HCT116 (cell line): Measurements from ENCODE around the gene CRISP2.

Experiments used
- CTCF ChIP-seq, 3 experiments: fragments of 200-600 bp in 1 of 3; sonication (generic) in 1 of 3; IDR thresholded peaks in 2 of 3; conservative IDR thresholded peaks in 1 of 3; 2 replicates each; pipeline ENCODE4 v1.5.1; 2012 to 2017; ENCODE audit warnings: low read depth in 2 of 3, low read length in 2 of 3, antibody characterized with exemption in 1 of 3, borderline replicate concordance in 1 of 3, control low read depth in 1 of 3, mild to moderate bottlenecking in 1 of 3, mixed read lengths in 1 of 3, mixed run types in 1 of 3, moderate library complexity in 1 of 3; ENCODE audit not compliant: insufficient read depth in 1 of 3
- EGR1 ChIP-seq: IDR thresholded peaks from 2 replicates; pipeline ENCODE4 v1.6.1; 2012; ENCODE audit warnings: low read depth
- EZH2 ChIP-seq: fragments of 200-600 bp; sonication (generic); IDR thresholded peaks from 2 replicates; pipeline ENCODE4 v1.6.1; 2017; ENCODE audit warnings: antibody characterized with exemption, mixed run types
- FOSL1 ChIP-seq: IDR thresholded peaks from 2 replicates; pipeline ENCODE4 v1.6.1; 2012; ENCODE audit warnings: low read depth
- MAX ChIP-seq: IDR thresholded peaks from 2 replicates; pipeline ENCODE4 v1.6.1; 2012
- POLR2A ChIP-seq: IDR thresholded peaks from 2 replicates; pipeline ENCODE4 v1.7.0; 2011; ENCODE audit warnings: borderline replicate concordance; ENCODE audit not compliant: insufficient read depth, insufficient read length; ENCODE audit errors: extremely low read depth
- POLR2AphosphoS5 ChIP-seq: IDR thresholded peaks from 2 replicates; pipeline ENCODE4 v1.6.1; 2011; ENCODE audit warnings: mild to moderate bottlenecking, low read depth, low read length, moderate library complexity
- RAD21 ChIP-seq: IDR thresholded peaks from 2 replicates; pipeline ENCODE4 v1.6.1; 2012; ENCODE audit warnings: low read depth, mild to moderate bottlenecking
- REST ChIP-seq: IDR thresholded peaks from 2 replicates; pipeline ENCODE4 v1.6.1; 2012; ENCODE audit warnings: low read depth
- YY1 ChIP-seq: IDR thresholded peaks from 2 replicates; pipeline ENCODE4 v1.6.1; 2011; ENCODE audit warnings: low read length, low read depth, moderate library complexity, mild to moderate bottlenecking; ENCODE audit not compliant: insufficient replicate concordance; ENCODE audit errors: extremely low read depth
- ZBTB33 ChIP-seq: IDR thresholded peaks from 2 replicates; pipeline ENCODE4 v1.6.1; 2011; ENCODE audit warnings: mild to moderate bottlenecking, low read length, moderate library complexity; ENCODE audit not compliant: insufficient replicate concordance; ENCODE audit errors: extremely low read depth

- no peak for TF ChIP-seq POLR2A
- no peak for TF ChIP-seq RAD21
- TF ChIP-seq EZH2, result no peak
- no peak for TF ChIP-seq CTCF (IDR thresholded peaks at IDR 0.05 in 2 of 3, conservative IDR thresholded peaks at IDR 0.05 in 1 of 3; ENCODE audit: borderline replicate concordance in 1 of 3, insufficient read depth in 1 of 3, low read depth in 2 of 3, low read length in 2 of 3)
- TF ChIP-seq ZBTB33, result no peak
- no peak for TF ChIP-seq EGR1
- no peak for TF ChIP-seq YY1
- no peak for TF ChIP-seq REST
- no peak for TF ChIP-seq MAX
- no peak for TF ChIP-seq FOSL1
- no peak for TF ChIP-seq POLR2AphosphoS5
Observed at GRCh38 chr6:49646130-49646824, 67.1 kb downstream of the CRISP2 start.
